CD14-positive monocyte (primary cell): ENCODE results near the gene SSTR3. TPM values are rescaled to one million over a fixed set of nuclear protein-coding genes. Genes with fewer than 3 reads are reported as not detected.
A peak's percentile ranks its signal among the peaks of the same experiment; 100 is the strongest.

ENCODE experiments used
- DNase-seq, 3 donors: peaks; one replicate each; pipeline ENCODE4 v3.0.0-alpha.2; 2011 to 2022
- H2AFZ ChIP-seq: 2 replicates; pipeline ENCODE4 v1.6.0; 2012; ENCODE audit warnings: mild to moderate bottlenecking, low read depth, low read length, inconsistent platforms; ENCODE audit not compliant: insufficient read depth, poor library complexity, severe bottlenecking
- H3K27ac ChIP-seq, 2 donors: 1 replicate in 1 of 2; 2 replicates in 1 of 2; pipeline ENCODE4 v1.5.1; 2012 to 2013; ENCODE audit warnings: low read length in 2 of 2, control low read depth in 1 of 2, inconsistent platforms in 1 of 2, low read depth in 1 of 2, mild to moderate bottlenecking in 1 of 2
- H3K27me3 ChIP-seq, 2 donors: one replicate each; pipeline versions ENCODE4 v1.6.0 to v1.6.1; 2011 to 2013; ENCODE audit warnings: low read length in 2 of 2; ENCODE audit not compliant: control insufficient read depth in 2 of 2, insufficient read depth in 2 of 2
- H3K36me3 ChIP-seq, 2 donors: replicated peaks in 1 of 2; 1 replicate in 1 of 2; 2 replicates in 1 of 2; pipeline versions ENCODE4 v1.5.1 to v1.6.1; 2012 to 2013; ENCODE audit warnings: low read length in 2 of 2, control low read depth in 1 of 2, inconsistent platforms in 1 of 2, mild to moderate bottlenecking in 1 of 2; ENCODE audit not compliant: insufficient read depth in 2 of 2, control insufficient read depth in 1 of 2
- H3K4me1 ChIP-seq, 2 donors: 1 replicate in 1 of 2; 2 replicates in 1 of 2; pipeline versions ENCODE4 v1.5.1 to v1.6.1; 2012 to 2013; ENCODE audit warnings: low read length in 2 of 2, control low read depth in 1 of 2, inconsistent platforms in 1 of 2, mild to moderate bottlenecking in 1 of 2, moderate library complexity in 1 of 2; ENCODE audit not compliant: insufficient read depth in 2 of 2, control insufficient read depth in 1 of 2
- H3K4me2 ChIP-seq: replicated peaks from 2 replicates; pipeline ENCODE3; 2012; ENCODE audit warnings: low read length, moderate library complexity, mild to moderate bottlenecking; ENCODE audit not compliant: poor library complexity, severe bottlenecking; ENCODE audit errors: extremely low read depth
- H3K4me3 ChIP-seq, 3 experiments: fragments of 200-600 bp in 1 of 3; sonication (generic) in 1 of 3; replicated peaks in 1 of 3; 1 replicate in 2 of 3; 2 replicates in 1 of 3; pipeline ENCODE4 v1.5.1; 2011 to 2013; ENCODE audit warnings: low read length in 3 of 3, mild to moderate bottlenecking in 3 of 3, control low read depth in 2 of 3, low read depth in 2 of 3, inconsistent platforms in 1 of 3, moderate library complexity in 1 of 3
- H3K79me2 ChIP-seq: 2 replicates; pipeline ENCODE4 v1.6.0; 2012; ENCODE audit warnings: mild to moderate bottlenecking, control low read depth, inconsistent platforms, low read length, moderate library complexity; ENCODE audit not compliant: insufficient read depth
- H3K9ac ChIP-seq: 2 replicates; pipeline ENCODE4 v1.6.0; 2017; ENCODE audit warnings: low read length, mild to moderate bottlenecking; ENCODE audit not compliant: insufficient read depth, poor library complexity, severe bottlenecking
- H3K9me3 ChIP-seq, 2 donors: replicated peaks in 1 of 2; 1 replicate in 1 of 2; 2 replicates in 1 of 2; pipeline versions ENCODE4 v1.5.1 to v1.6.1; 2012 to 2013; ENCODE audit warnings: low read length in 2 of 2, control low read depth in 1 of 2; ENCODE audit not compliant: control insufficient read depth in 1 of 2, insufficient read depth in 1 of 2
- H4K20me1 ChIP-seq: 2 replicates; pipeline ENCODE4 v1.6.0; 2012; ENCODE audit warnings: mild to moderate bottlenecking, low read length, control low read depth, moderate library complexity; ENCODE audit not compliant: insufficient read depth
- H3K27ac Mint-ChIP-seq, 7 donors: one replicate each; pipeline ENCODE4 v1.8.0; 2020; ENCODE audit warnings: mild to moderate bottlenecking in 7 of 7, mixed read lengths in 7 of 7, moderate library complexity in 6 of 7, inconsistent platforms in 2 of 7
- H3K27me3 Mint-ChIP-seq, 3 donors: one replicate each; pipeline ENCODE4 v1.8.0; 2021 to 2022; ENCODE audit warnings: low read depth in 3 of 3, mild to moderate bottlenecking in 3 of 3, mixed read lengths in 3 of 3, moderate library complexity in 3 of 3, inconsistent platforms in 1 of 3
- H3K36me3 Mint-ChIP-seq, 2 donors: one replicate each; pipeline ENCODE4 v1.8.0; 2020; ENCODE audit warnings: mixed read lengths in 2 of 2, inconsistent platforms in 1 of 2, mild to moderate bottlenecking in 1 of 2
- H3K4me1 Mint-ChIP-seq: one replicate; pipeline ENCODE4 v1.8.0; 2020; ENCODE audit warnings: mild to moderate bottlenecking, mixed read lengths
- H3K4me3 Mint-ChIP-seq, 2 donors: one replicate each; pipeline ENCODE4 v1.8.0; 2020; ENCODE audit warnings: mild to moderate bottlenecking in 2 of 2, mixed read lengths in 2 of 2, moderate library complexity in 1 of 2
- H3K9me3 Mint-ChIP-seq, 7 donors: one replicate each; pipeline ENCODE4 v1.8.0; 2020 to 2022; ENCODE audit warnings: mixed read lengths in 7 of 7, mild to moderate bottlenecking in 6 of 7, moderate library complexity in 6 of 7, inconsistent platforms in 2 of 7
- WGBS: methylation state at CpG from one replicate; pipeline ENCODE4 v1.1.5; 2013; ENCODE audit warnings: missing lambda C conversion rate; ENCODE audit not compliant: insufficient coverage; 5-methylcytosine and 5-hydroxymethylcytosine counted together
- intact Hi-C, 2 donors: fragments of 100-400 bp; cut with micrococcal nuclease; formaldehyde crosslinking; loops; one replicate each; pipeline versions ENCODE4 v1.15.0 to v1.15.1; 2023
- polyA plus RNA-seq, 3 donors: library from polyadenylated mRNA; depleted of rRNA in 1 of 3; unstranded in 2 of 3; stranded (reverse) in 1 of 3; fragments of 300-500 nt in 2 of 3; fragments of >200 nt in 1 of 3; fragmentation: Illumina TruSeq in 2 of 3; gene quantifications; 1 replicate in 2 of 3; 2 replicates in 1 of 3; pipeline ENCODE4 v1.2.3, GENCODE V29; 2012 to 2021
- TF ChIP-seq, protein P1 (sequence below): fragments of 200-600 bp; IDR thresholded peaks from one replicate; pipeline ENCODE4 v1.8.0; 2022; ENCODE audit warnings: antibody characterized with exemption, mild to moderate bottlenecking

Gene SSTR3
- polyA plus RNA-seq, 3 donors: 0.04 TPM; not detected in 2

DNA sequence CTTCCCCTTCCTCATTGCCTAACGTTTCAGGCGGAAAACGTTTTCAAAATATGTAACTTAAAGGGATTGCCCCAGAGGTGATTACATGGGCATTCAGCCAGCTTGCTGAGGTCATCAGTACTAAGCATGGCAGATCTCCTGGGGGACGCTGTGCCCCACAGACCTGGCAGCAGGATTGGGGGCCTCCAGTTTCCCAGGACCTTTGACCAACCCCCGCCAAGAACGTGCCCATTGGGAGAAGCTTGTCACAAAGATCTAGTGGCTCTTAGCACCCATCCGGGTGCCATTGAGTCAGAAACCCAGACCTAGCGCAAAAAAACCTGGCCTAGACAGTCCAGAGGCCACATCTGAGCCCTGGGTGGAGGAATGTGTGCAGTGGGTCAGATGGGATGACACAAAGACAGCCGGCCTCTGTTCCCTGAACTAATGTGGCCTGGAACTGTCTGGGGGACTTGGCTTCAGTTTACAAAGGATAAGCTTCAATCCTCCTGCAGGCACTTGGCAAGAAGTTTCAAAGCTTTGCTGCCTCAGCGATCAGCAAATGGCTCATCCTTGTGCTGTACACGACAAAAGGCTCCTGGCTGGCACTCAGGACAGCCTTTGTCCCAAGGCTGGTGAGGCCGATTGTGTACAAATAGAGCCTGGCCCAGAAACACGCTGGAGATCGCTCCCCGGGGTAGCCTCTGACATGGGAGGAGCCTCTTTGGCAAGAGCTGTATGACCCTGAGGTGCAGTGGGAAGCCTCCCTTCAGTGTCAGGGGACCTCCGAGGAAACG, 33.7 kb downstream of the SSTR3 start:
- Histone ChIP-seq H2AFZ (no peak overlapping the region), H3K4me1 (peaks cover 38 to 40% of the 10 kb centered on the region in 2 donors), H3K27me3 (no peaks in the 10 kb centered on the region), H3K79me2 (no peaks in the 10 kb centered on the region), H3K4me3 (peak overlapping the region in 1 of 3 experiments; percentile 56), H4K20me1 (no peaks in the 10 kb centered on the region), H3K36me3 (no peaks in the 10 kb centered on the region), H3K27ac (peak overlapping the region in 1 of 2 donors; percentile 0), H3K9ac (no peak overlapping the region), H3K9me3 (no peaks in the 10 kb centered on the region), H3K4me2 (peak overlapping the region; percentile 41)
- Mint-ChIP-seq H3K9me3 (peaks cover 0 to 5% (median 0%) of the 10 kb centered on the region in 7 donors), H3K4me3 (peak overlapping the region in 1 of 2 donors; percentile 90), H3K36me3 (peaks cover 0 to 4% of the 10 kb centered on the region in 2 donors), H3K4me1 (peaks cover 43% of the 10 kb centered on the region), H3K27ac (peak overlapping the region; percentile 2 to 94 (median 89)), H3K27me3 (peaks cover 0 to 10% (median 8%) of the 10 kb centered on the region in 3 donors)
- intact Hi-C loops: no loop called here
- TF ChIP-seq, protein P1, sequence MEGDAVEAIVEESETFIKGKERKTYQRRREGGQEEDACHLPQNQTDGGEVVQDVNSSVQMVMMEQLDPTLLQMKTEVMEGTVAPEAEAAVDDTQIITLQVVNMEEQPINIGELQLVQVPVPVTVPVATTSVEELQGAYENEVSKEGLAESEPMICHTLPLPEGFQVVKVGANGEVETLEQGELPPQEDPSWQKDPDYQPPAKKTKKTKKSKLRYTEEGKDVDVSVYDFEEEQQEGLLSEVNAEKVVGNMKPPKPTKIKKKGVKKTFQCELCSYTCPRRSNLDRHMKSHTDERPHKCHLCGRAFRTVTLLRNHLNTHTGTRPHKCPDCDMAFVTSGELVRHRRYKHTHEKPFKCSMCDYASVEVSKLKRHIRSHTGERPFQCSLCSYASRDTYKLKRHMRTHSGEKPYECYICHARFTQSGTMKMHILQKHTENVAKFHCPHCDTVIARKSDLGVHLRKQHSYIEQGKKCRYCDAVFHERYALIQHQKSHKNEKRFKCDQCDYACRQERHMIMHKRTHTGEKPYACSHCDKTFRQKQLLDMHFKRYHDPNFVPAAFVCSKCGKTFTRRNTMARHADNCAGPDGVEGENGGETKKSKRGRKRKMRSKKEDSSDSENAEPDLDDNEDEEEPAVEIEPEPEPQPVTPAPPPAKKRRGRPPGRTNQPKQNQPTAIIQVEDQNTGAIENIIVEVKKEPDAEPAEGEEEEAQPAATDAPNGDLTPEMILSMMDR: no peak
- 68% methylated on average over 16 of the region's 17 CpGs for WGBS
- DNase-seq: peak; percentile 54 to 82 (median 82)

DNA sequence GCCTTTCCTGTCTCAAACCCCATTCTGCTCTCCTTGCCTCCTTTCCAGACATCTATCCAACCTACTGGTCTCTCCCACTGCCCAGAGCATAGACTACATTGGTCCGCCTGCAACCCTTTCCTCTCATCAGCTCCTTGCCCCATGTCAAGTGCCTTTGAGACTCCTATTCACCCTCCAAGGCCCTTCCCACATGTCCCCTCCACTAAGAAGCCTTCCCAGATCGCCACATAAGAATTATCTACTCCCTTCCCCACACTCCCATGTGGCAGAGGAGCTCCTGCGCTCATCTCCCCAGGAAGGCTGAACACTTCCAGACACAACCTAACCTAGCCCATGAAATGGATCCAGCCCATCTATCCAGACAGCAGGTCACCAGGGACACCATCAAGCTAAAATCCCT, 34.5 kb downstream of the SSTR3 start:
- H3K9me3 ChIP-seq: no peaks in the 10 kb centered on the region
- TF ChIP-seq, protein P1: no peak
- H3K79me2 ChIP-seq: no peaks in the 10 kb centered on the region
- no peaks in the 10 kb centered on the region for H3K36me3 ChIP-seq
- no peaks in the 10 kb centered on the region for H3K27me3 ChIP-seq
- peak overlapping the region in 1 of 3 experiments; percentile 56 for H3K4me3 ChIP-seq
- Mint-ChIP-seq H3K4me3 (peak overlapping the region; percentile 35 to 90), H3K4me1 (peaks cover 43% of the 10 kb centered on the region), H3K9me3 (peaks cover 0 to 5% (median 0%) of the 10 kb centered on the region in 7 donors), H3K27ac (peak overlapping the region in 6 of 7 donors; percentile 65 to 94 (median 90)), H3K36me3 (peaks cover 0 to 4% of the 10 kb centered on the region in 2 donors), H3K27me3 (peaks cover 2 to 10% (median 6%) of the 10 kb centered on the region in 3 donors)
- H2AFZ ChIP-seq: no peak overlapping the region
- no peak for DNase-seq
- H4K20me1 ChIP-seq: no peaks in the 10 kb centered on the region
- H3K9ac ChIP-seq: no peak overlapping the region
- H3K4me1 ChIP-seq: peaks cover 38 to 40% of the 10 kb centered on the region in 2 donors
- peak overlapping the region in 1 of 2 donors; percentile 0 for H3K27ac ChIP-seq
- H3K4me2 ChIP-seq: peak overlapping the region; percentile 58
- WGBS: 100% methylated on average over 3 of the region's 3 CpGs
- intact Hi-C loops: no loop called here
